Fibroblast of skin of left quadriceps (primary cell): ENCODE data around the gene TEKT2.

Experiments used
- DNase-seq, 2 experiments: peaks; one replicate each; pipeline ENCODE4 v3.0.0-alpha.2; 2013; ENCODE audit warnings: low read depth in 2 of 2

Gene TEKT2

DNA sequence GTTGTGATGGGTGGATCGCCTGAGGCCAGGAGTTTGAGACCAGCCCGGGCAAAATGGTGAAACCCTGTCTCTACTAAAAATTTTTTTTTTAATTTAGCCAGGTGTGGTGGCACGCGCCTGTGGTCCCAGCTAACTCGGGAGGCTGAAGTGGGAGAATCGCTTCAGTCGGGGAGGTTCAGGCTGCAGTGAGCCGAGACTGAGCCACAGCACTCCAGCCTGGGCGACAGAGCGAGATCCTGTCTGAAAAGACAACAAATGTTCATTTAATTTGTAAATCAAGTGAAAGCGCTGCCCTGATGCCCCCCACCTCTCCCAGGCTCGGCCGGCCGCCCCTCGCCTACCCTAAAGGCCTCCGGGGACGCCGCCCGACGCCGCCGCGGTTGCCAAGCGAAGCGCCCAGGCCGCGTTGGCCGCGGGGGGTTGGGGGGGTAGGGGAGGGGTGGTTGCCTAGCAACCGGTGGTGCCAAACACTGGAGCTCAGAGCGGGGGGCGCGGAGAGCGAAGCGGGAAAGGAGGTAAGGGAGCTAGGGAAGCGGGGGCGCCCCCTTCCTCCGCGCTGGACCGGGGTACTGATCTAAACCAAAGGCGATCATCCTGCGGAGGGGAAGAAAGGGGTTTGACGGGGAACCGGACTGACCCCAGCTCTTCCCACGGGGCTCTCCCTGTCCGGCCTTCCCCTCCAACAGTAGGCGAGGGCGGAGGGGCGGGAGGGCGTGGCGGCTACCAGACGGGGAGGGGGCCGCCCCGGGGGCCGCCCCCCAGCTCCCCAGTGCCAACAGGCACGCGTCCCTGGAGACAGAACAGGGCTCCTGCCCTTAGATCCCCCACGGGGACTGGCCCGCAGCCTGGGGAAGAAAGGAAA lies at the start of gene TEKT2:
Gene TEKT2, plus strand, starts transcription at position 460 of the 862 bp plus-strand sequence. CDS start 828 bp downstream, outside the sequence.
- peak in 1 of 2 experiments; percentile 18 for DNase-seq

DNA sequence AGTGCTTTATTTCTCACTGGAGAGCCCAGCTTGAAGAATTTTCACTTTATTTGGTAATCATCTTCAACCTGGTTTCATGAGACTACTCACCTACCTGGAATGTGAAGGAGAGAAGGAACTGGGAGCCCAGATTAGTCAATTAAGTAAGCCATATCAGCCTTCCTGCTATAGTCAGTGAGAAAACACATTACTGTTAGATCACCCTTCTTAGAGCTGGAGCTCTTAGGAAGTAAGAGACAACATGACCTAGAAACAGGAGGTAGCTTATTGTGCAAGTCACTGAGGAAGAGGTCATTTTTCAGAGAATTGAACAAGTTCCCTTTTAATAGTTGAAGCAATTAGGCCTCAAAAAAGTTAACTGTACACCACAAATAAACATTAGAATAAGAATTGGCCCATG lies 49.2 kb upstream of the TEKT2 start:
- DNase-seq: peak; percentile 15 to 22

DNA sequence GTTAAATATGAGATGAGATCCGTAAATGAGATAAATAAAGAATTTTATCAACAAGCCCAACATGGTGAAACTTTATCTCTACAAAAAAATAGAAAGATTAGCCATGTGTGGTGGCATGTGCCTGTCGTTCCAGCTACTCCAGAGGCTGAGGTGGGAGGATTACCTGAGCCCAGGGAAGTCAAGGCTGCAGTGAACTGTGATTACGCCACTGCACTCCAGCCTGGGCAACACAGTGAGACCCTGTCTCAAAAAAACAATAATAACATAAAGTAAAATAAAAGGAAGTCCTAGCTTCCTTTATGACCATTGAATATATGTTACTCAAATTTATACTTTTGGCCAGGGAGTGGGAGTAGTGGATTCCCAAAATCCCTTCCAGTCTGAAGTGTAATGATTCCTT lies 48.7 kb upstream of the TEKT2 start:
- DNase-seq: no peak

DNA sequence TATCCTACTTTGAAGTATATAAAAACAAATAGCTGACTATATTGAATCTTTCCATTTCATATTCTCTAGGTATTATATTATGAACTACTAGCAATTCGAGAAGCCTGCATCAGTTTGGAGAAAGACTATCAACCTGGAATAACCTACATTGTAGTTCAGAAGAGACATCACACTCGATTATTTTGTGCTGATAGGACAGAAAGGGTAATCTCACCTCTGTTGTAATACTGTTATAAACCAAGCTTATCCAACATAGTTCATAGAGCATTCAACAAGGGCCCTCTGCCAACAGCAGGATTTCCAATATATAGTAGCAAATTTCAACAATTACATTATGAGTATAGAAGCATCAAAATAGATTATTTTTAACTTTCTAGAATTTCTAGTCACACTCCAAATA lies 43.7 kb upstream of the TEKT2 start:
- DNase-seq: no peak

GRCh38 chr1:36051821-36052220 lies 32.1 kb upstream of the TEKT2 start:
- no peak for DNase-seq

DNA sequence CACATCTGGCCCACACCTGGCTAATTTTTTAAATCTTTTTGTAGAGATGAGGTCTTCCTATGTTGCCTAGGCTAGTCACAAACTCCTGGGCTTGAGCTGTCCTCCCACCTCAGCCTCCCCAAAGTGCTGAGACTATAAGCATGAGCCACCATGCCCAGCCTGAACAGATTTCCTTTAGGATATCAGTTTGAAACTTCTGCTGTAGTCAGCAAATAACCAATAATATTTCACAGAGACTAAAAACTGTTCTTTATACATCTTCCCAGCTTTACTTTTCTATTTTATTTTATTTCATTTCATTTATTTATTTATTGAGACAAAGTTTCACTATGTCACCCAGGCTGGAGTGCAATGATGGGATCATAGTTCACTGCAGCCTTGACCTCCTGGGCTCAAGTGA lies 29.9 kb upstream of the TEKT2 start:
- DNase-seq: no peak

DNA sequence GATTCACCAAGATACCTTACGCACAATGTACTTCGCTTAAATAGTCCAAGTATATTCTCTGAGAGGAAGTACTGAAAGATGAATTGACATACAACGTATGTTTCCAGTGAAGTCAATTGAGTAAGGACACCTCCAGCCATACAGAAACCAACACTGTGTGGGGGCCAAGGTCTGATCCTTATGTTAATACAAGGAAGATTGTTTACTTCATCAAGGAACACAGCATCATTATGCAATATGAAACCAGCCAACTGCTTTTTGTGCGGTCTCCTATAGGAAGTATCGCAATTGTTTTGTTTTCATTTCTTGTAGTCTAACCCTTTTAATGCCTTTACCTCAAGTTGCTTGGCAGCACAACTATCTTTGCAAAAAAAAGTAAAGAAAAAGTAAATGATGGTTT lies 28.2 kb upstream of the TEKT2 start:
- no peak for DNase-seq

DNA sequence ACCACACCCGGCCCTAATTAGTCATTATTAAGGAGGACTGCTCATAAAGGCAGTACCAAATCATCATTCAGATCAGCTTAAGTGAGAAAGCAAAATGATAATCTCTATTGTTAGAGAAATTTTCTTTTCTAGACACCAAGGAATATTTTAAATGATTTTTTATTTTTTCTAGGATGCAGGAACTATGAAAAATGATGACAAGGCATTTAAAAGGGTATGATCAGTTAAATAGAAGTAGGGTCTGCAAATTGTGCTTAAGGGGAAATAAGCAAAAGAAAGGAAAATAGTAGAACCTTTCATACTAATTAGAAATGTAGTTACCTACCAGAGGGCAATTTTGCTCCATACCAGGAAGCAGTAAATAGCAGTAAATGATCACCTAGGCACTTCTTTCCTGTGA lies 21.6 kb upstream of the TEKT2 start:
- no peak for DNase-seq

DNA sequence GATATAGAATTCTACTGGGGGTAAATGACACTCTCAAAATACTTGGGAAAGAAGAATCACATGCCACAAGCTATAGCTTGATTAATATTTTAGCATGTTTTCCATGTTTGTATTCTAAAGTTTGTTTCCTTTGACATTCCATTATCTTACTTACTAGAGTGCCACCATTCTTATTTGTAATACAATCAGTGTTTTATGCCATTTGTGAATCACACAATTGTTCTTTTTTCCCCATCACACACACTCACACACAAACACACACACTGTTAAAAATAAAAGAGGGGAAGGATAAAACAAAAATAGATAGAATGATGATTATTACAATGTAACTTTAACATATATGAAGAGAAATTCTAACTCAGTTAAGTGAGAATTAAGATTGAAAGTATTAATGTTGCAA lies 16.0 kb upstream of the TEKT2 start:
- DNase-seq: no peak

- DNase-seq: no peak
These were observed 15.0 kb upstream of the TEKT2 start for GRCh38 chr1:36068866-36069265.

DNA sequence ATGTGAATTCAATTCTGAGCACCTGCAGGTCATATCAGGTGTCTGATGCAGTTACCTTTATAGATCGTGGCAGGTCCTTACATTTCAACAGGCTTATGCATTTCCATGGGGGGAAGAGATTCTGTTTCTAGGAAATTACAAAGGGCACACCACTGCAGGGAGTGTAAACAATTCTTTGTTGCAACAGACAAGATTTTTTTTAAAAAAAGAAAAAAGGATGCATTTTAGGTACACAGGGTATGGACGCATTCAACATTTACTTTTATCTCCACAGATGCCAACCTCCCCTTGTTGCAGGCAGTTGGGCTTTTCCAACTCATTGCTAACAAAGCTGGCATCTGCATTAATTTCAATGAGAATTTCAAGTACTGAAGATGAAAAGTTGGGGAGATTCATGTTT lies 13.5 kb upstream of the TEKT2 start:
- DNase-seq: no peak

DNA sequence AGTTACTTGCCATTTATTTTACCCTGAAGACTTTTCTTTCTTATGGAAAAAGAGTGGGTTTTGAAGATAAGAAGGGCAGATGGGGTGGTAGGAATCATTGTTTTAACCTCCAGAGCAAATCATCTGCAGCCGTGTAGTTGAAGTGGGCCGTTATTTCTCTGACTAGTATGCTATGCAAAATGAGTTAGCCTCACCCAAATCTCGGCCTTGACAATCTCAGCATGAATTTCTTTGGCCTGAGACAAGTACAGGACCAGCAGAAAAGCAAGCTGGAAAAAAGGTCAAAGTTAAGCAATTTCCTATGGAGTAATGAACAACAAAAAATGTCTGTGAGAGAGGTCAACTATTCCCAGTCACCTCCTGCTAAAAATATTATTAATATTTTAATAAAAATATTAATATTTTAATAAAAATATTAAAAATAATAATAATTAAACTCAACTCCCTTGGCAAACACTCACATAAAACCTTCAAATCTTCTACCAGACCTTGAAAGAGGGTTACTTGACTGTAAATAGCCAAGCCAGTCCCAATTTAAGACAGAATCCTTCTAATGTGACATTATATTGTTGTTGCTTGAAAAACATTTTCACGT lies 6.8 kb upstream of the TEKT2 start:
- no peak for DNase-seq

DNA sequence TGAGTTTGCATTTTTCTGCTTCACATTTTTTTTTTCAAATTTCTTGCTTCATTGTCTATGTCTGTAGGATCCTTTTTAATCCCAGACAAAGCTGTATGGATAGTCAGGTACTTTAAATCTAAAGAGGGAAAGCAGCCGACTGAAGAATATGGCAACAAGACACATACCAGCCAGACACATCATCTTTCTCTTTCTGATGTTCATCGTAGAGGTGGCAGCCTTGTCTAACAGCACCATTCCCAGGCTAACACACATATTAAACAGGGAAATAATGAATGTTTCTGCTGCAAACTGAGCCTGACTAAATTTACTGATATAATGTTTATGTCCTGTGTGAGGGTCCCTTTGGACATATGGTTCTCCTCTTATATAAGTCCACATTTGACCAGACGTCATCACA lies 3.7 kb upstream of the TEKT2 start:
- no peak for DNase-seq

DNA sequence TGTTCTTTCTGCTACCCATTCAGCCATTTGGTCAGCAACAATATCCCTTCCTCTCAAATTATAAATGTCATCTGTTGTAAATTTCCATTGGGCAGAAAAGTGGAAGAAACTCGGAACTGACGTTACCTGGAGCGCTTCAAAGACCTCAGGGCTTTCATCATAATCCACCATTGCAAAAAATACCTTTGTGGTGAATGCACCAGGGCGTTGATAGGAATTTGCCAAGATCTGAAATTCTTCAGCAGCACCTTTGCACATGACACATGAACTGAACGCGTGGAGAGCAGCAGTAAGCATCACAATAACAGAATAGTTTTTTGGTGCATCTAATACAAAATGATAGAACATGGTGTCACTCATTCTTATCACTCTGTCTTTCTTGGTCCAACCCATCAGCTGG lies 3.1 kb upstream of the TEKT2 start:
- no peak for DNase-seq

DNA sequence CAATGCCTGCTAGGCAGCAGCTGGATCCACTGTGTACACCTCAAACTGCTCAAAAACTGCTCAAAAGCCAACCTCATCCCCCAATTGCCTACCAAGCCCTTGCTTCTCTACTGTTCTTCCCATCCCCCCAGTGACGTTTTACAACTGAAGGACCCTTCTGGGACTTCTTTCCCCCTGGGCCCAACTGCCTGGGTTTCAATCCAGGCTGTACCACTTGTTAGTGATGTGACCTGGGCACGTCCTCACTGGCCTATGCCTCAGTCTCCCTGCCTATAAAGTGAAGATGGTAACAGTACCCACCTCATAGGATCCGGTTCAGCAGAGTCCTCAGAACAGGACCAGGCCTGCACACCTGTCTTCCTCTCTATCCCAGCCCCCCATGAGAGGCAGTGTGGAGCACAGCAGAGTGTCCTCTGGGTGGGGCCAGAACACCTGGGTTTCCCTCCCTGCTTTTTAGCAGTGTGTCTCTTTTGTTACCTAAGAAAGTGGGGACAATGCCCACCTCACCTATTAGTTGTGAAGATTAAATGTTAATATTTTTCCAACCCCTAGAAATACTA lies 1.9 kb upstream of the TEKT2 start:
- no peak for DNase-seq

GRCh38 chr1:36083219-36083618 lies 675 bp upstream of the TEKT2 start:
- no peak for DNase-seq

- DNase-seq: no peak
These were observed 712 bp downstream of the TEKT2 start for GRCh38 chr1:36084497-36085115.

DNA sequence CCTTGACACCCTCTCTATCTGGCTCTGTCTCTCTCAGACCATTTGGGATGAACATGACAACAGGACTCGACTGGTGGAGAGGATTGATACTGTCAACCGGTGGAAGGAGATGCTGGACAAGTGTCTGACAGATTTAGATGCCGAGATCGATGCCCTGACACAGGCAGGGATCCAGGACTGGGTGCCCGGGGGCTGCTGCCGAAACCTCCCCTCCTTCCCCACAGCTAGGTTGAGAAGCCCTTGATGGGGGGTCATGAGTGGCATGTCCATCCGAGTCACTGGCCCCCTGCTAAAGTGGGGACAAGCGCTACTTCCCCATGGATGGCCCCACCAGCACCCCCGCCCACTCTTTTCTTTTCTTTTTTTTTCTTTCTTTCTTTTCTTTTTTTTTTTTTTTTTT lies 1.2 kb downstream of the TEKT2 start:
- DNase-seq: no peak

DNA sequence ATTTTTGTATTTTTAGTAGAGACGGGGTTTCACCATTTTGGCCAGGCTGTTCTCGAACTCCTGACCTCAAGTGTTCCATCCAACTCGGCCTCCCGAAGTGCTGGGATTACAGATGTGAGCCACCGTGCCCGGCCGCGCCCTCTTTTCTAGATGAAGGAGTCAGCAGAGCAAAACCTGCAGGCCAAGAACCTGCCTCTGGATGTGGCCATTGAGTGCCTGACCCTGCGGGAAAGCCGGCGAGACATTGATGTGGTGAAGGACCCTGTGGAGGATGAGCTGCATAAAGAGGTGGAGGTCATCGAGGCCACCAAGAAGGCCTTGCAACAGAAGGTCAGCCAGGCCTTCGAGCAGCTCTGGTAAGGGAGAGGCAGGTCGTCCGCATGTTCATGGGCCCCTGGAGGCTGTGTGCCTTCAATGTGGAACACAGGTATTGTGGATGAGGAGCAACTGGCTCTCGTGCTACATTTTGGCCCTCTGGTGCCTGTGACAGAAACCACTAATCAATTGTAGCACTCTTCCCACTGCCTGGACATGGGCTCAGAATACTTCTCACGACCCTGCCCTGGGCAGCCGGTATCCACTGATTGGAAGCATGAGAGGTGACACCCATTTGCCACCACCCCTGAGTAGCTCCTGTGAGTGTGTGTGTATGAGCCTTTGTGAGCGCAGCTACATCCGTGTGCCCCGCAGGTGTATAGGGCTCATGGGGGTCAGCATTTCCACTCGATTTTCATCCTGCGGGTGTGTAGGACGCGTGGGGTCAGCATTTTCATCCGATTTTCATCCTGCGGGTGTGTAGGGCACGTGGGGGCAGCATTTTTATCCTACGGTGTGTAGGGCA lies 2.0 kb downstream of the TEKT2 start:
- DNase-seq: no peak

- no peak for DNase-seq
These were observed 2.8 kb downstream of the TEKT2 start for GRCh38 chr1:36086529-36087232.
